Renal cortical epithelial cell (primary cell): ENCODE measurements around the gene CLPTM1L. TPM values are rescaled to one million over a fixed set of nuclear protein-coding genes. Genes with fewer than 3 reads are reported as not detected.
"Not testable (repeated sequence)": the region's sequence is repeated elsewhere in the genome, so short reads cannot be mapped to it uniquely, and the experiment has no call there.

Source experiments
- DNase-seq: peaks from one replicate; pipeline ENCODE4 v3.0.0-alpha.2; 2011; ENCODE audit warnings: low read depth
- total RNA-seq: library from RNA; depleted of rRNA; stranded (reverse); fragments of >200 nt; gene quantifications from 2 replicates; pipeline ENCODE4 v1.2.3, GENCODE V29; 2014

CLPTM1L gene
- total RNA-seq, 1 donor from 2014 or later: 189 TPM

- not testable (repeated sequence) for DNase-seq
Measured at GRCh38 chr5:1289559-1289958, 55.3 kb downstream of the CLPTM1L start.

GRCh38 chr5:1288439-1289335 lies 56.2 kb downstream of the CLPTM1L start:
- DNase-seq: no peak

- no peak for DNase-seq
Measured at GRCh38 chr5:1285883-1286291, 59.0 kb downstream of the CLPTM1L start.

- no peak for DNase-seq
Measured at GRCh38 chr5:1285141-1285540, 59.8 kb downstream of the CLPTM1L start.

GRCh38 chr5:1284336-1284970 lies 60.4 kb downstream of the CLPTM1L start:
- not testable (repeated sequence) for DNase-seq

GRCh38 chr5:1283729-1284041 lies 61.2 kb downstream of the CLPTM1L start:
- DNase-seq: not testable (repeated sequence)

GRCh38 chr5:1282993-1283728 lies 61.7 kb downstream of the CLPTM1L start:
- DNase-seq: not testable (repeated sequence)

GRCh38 chr5:1282131-1282992 lies 62.5 kb downstream of the CLPTM1L start:
- DNase-seq: no peak

- DNase-seq: no peak
Measured at GRCh38 chr5:1281038-1281882, 63.6 kb downstream of the CLPTM1L start.

- DNase-seq: no peak
Measured at GRCh38 chr5:1280177-1281037, 64.5 kb downstream of the CLPTM1L start.

- DNase-seq: no peak
Measured at GRCh38 chr5:1279443-1280151, 65.3 kb downstream of the CLPTM1L start.

- DNase-seq: no peak
Measured at GRCh38 chr5:1278656-1279442, 66.0 kb downstream of the CLPTM1L start.

GRCh38 chr5:1278216-1278615 lies 66.7 kb downstream of the CLPTM1L start:
- DNase-seq: no peak

GRCh38 chr5:1277781-1278180 lies 67.1 kb downstream of the CLPTM1L start:
- no peak for DNase-seq

- no peak for DNase-seq
Measured at GRCh38 chr5:1277331-1277730, 67.6 kb downstream of the CLPTM1L start.

- DNase-seq: no peak
Measured at GRCh38 chr5:1276930-1277329, 68.0 kb downstream of the CLPTM1L start.

GRCh38 chr5:1275397-1276391 lies 69.2 kb downstream of the CLPTM1L start:
- DNase-seq: not testable (repeated sequence)
